Femur (tissue), 1 donor: Measurements from ENCODE around the gene ANKRD27.
"Not testable (repeated sequence)": the region's sequence is repeated elsewhere in the genome, so short reads cannot be mapped to it uniquely, and the experiment has no call there.

Source experiments
- DNase-seq: peaks from one replicate; pipeline ENCODE4 v3.0.0-alpha.2; 2017

ANKRD27 gene

GRCh38 chr19:32674931-32675719, at the start of gene ANKRD27:
TSS of gene ANKRD27 (minus strand) at chr19:32675180. CDS start at chr19:32659015, 16,165 bp downstream.
- DNase-seq = peak; percentile 99

GRCh38 chr19:32720936-32721250, 45.9 kb upstream of the ANKRD27 start:
- DNase-seq = no peak

DNA sequence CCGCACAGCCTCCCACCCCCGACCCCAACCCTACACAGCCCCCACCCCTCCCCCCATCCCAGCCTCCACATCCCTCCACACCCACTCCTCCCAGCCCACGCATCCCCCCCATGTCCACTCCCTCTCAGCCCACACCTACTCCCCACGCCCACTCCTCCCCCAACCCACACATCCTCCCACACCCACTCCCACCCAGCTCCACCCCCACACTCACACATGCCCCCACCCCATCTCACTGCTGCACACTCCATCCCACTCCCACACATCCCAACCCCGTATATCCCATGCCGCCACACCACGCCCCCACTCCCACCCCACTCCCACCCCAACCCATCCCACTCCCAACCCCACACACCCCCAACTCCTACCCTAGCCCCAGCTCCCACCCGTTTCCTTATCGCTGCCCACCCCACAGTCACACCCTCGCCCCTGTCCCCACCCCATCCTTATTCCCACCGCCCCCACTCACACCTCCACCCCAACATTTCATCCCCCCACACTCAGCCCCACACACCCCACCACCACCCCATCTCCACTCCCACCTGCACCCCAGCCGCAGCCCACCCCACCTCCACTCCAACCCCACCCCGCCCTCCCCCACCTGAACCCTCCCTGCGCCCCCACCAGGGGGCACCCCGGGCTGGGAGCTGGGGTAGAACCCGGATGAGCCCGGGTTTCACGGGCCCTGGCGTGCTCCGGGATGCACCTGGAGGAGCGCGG, 45.4 kb upstream of the ANKRD27 start:
- no peak for DNase-seq

- DNase-seq = no peak
These were observed 44.7 kb upstream of the ANKRD27 start, which contains the start of gene TDRD12 for GRCh38 chr19:32719611-32720059. TSS of gene TDRD12 (plus strand) at chr19:32719767. CDS start at chr19:32720073, 306 bp downstream.

- DNase-seq = no peak
These were observed 43.3 kb upstream of the ANKRD27 start for GRCh38 chr19:32718286-32718685.

GRCh38 chr19:32717496-32717895, 42.5 kb upstream of the ANKRD27 start:
- no peak for DNase-seq

DNA sequence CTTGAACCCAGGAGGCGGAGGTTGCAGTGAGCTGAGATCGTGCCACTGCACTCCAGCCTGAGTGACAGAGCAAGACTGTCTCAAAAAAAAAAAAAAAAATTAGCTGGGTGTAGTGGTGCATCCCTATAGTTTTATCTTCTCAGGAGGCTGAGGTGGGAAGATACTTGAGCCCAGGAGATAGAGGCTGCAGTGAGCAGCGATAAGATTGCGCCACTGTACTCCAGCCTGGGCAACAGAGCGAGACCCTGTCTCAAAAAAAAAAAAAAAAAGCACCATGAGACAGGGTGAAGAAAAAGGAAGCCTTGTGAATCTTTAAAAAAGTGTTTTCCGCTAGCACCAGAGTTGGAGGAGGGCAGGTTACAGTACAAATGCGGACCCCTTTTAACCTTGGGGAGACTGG, 41.2 kb upstream of the ANKRD27 start:
- DNase-seq = not testable (repeated sequence)

GRCh38 chr19:32711747-32712146, 36.8 kb upstream of the ANKRD27 start:
- DNase-seq = no peak

- DNase-seq = no peak
These were observed 34.1 kb upstream of the ANKRD27 start for GRCh38 chr19:32709032-32709431.

- DNase-seq = no peak
These were observed 33.5 kb upstream of the ANKRD27 start for GRCh38 chr19:32708457-32708856.

DNA sequence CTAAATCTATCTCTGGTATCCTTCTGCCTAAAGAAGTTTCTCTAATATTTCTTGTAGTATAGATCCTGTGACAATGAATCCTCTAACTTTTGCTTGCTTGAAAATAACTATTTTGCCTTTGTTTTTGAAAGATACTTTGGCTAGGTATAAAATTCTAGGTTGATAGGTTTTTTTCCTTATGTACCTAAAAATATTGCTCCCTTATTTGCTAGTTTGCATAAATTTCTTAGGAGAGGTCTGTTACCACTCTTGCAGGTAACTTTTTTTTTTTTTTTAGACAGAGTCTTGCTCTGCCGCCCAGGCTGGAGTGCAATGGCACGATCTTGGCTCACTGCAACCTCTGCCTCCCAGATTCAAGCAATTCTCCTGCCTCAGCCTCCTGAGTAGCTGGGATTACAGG, 29.0 kb upstream of the ANKRD27 start:
- DNase-seq = not testable (repeated sequence)

GRCh38 chr19:32702010-32702409, 27.0 kb upstream of the ANKRD27 start:
- no peak for DNase-seq

GRCh38 chr19:32700129-32700528, 25.1 kb upstream of the ANKRD27 start:
- DNase-seq = not testable (repeated sequence)

DNA sequence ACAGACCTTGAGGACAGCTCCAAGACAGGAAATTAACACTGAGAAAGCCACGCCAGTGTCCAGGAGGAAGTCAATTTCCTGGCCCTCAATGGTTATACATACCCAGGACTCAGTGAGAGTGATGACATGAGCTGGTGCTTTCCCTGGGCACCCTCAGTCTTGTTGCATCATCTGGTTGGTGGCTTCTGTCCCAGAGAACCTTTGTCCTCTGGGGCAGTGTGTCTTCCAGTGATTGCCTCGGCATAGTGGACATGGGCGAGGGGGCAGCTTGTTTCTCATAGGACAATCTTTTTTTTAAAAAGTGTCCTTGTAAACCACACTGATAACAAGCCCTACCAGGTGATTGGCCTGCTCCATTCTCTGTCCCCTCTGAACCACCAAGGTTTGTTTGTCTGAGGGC, 21.8 kb upstream of the ANKRD27 start:
- not testable (repeated sequence) for DNase-seq

DNA sequence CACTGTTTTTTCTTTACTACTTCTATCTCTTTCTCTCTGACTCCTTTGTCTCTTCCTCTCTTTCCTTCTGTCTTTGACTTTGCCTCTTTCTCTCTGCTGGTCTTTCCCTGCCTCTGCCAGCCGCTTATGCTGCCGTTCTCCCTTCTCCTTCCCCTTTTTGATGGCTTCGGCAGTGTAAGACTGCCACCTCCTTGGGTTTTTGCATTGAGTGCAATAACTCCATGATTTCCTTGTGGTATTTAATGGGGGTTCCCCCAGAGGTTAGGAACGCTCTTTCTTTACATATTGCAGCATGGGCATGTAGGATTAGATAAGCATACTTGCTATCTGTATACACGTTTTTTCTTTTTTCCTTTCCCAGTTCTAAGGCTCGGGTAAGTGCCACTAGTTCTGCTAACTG, 20.5 kb upstream of the ANKRD27 start:
- DNase-seq = not testable (repeated sequence)

GRCh38 chr19:32694851-32695250, 19.9 kb upstream of the ANKRD27 start:
- not testable (repeated sequence) for DNase-seq

DNA sequence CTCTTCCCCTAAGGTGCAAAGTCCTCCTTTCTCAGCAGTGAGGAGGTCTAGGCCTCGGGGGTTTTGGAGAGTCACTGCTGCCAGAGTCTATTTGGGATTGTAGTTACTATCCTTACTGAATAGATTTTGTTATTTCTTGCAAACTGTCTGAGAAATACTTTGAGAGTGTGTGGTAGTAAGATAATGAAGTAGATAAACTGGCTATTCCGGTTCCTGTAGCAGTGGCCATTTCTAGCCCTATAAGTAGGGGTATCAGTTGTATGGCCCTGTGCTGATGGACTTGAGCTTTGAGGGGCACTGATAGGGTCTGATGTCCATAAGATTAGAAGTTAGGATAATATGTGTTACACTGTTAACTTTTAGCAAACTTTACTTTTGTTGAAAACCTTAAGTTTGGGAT, 19.3 kb upstream of the ANKRD27 start:
- DNase-seq = not testable (repeated sequence)

DNA sequence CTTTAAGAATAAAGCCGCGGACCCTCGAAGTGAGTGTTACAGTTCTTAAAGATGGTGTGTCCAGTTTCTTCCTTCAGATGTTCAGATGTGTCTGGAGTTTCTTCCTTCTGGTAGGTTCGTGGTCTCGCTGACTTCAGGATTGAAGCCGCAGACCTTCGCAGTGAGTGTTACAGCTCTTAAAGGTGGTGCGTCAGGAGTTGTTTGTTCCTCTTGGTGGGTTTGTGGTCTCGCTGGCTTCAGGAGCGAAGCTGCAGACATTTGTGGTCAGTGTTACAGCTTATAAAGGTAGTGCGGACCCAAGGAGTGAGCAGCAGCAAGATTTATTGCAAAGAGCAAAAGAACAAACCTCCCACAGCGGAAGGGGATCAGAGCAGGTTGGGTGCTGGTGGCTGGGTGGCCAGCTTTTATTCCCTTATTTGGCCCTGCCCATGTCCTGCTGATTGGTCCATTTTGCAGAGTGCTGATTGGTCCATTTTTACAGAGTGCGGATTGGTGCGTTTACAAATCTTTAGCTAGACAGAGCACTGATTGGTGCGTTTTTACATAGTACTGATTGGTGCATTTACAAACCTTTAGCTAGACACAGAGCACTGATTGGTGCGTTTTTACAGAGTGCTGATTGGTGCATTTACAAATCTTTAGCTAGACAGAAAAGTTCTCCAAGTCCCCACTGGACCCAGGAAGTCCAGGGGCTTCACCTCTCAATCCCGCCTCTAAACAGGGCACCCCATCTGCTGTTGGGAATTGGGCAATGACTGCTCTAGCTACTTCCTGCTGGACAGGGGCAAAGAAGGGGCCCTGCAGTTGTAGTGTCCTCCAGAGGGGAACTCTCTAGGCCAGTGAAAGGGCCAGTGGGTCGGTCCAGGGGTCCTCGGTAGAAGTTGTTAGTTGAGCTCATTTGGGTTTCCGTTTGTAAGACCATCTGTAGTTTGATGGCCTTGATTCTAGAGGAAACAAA, 18.4 kb upstream of the ANKRD27 start:
- DNase-seq = not testable (repeated sequence)

DNA sequence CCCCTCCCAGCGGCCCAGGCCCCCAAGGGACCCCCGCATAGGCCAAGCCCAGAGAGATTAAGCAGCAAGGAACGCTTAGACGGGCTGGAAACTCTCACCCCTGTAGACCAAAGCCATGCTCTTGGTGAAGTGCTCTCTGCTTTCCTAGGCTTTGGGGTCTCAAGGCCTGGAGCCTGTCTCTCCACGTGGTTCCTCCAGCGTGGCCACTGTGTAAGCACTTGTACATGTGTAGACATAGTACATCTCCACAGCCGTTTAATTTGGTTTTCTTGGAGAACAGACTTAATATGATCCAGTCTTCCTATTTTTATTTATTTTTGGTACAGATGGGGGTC, 17.7 kb upstream of the ANKRD27 start:
- no peak for DNase-seq

GRCh38 chr19:32691952-32692726, 17.2 kb upstream of the ANKRD27 start:
- DNase-seq = peak; percentile 80

DNA sequence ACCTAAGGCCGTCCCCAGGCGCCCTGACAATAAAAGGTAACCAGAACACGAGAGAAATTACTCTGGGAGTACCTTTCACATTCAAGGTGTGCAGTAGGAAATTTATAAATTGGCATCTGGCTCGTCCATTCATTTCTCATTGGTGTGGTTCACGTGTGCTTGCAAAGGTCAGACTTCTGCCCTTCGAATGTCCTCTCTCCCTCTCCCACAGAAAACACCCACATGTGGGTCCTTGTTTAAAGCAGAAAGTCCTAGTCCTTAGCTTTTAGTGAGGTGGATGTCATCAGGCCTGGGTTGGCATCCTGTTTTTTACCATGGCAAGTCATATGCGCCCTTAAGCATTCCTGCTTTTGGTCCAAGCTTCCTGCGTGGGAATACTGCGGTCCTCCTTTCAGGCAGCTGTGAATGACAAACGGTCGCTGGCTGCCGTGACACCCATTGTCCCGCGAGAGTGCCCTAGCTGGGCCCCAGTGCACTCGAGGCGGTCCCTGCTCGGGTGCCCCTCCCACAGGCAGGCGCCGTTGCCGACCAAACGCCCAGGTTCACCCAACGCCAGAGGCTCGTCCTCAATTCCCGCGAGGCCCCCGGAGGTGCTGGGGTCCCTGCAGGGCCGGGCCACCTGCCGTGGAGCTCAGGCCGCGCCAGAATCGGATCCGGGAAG, 16.4 kb upstream of the ANKRD27 start, which contains the start of gene NUDT19:
TSS of gene NUDT19 (plus strand) at position 531 of the 661 bp plus-strand sequence. CDS start 140 bp downstream, outside the sequence.
- DNase-seq = peak; percentile 86
